CD14-positive monocyte (primary cell): ENCODE measurements around the gene FLOT2. TPM values are rescaled to one million over a fixed set of nuclear protein-coding genes. Genes with fewer than 3 reads are reported as not detected.

Experiments used
- DNase-seq, 3 donors: peaks; one replicate each; pipeline ENCODE4 v3.0.0-alpha.2; 2011 to 2022
- H2AFZ ChIP-seq: 2 replicates; pipeline ENCODE4 v1.6.0; 2012; ENCODE audit warnings: mild to moderate bottlenecking, low read depth, low read length, inconsistent platforms; ENCODE audit not compliant: insufficient read depth, poor library complexity, severe bottlenecking
- H3K27ac ChIP-seq, 2 donors: 1 replicate in 1 of 2; 2 replicates in 1 of 2; pipeline ENCODE4 v1.5.1; 2012 to 2013; ENCODE audit warnings: low read length in 2 of 2, control low read depth in 1 of 2, inconsistent platforms in 1 of 2, low read depth in 1 of 2, mild to moderate bottlenecking in 1 of 2
- H3K27me3 ChIP-seq, 2 donors: one replicate each; pipeline versions ENCODE4 v1.6.0 to v1.6.1; 2011 to 2013; ENCODE audit warnings: low read length in 2 of 2; ENCODE audit not compliant: control insufficient read depth in 2 of 2, insufficient read depth in 2 of 2
- H3K36me3 ChIP-seq, 2 donors: replicated peaks in 1 of 2; 1 replicate in 1 of 2; 2 replicates in 1 of 2; pipeline versions ENCODE4 v1.5.1 to v1.6.1; 2012 to 2013; ENCODE audit warnings: low read length in 2 of 2, control low read depth in 1 of 2, inconsistent platforms in 1 of 2, mild to moderate bottlenecking in 1 of 2; ENCODE audit not compliant: insufficient read depth in 2 of 2, control insufficient read depth in 1 of 2
- H3K4me1 ChIP-seq, 2 donors: 1 replicate in 1 of 2; 2 replicates in 1 of 2; pipeline versions ENCODE4 v1.5.1 to v1.6.1; 2012 to 2013; ENCODE audit warnings: low read length in 2 of 2, control low read depth in 1 of 2, inconsistent platforms in 1 of 2, mild to moderate bottlenecking in 1 of 2, moderate library complexity in 1 of 2; ENCODE audit not compliant: insufficient read depth in 2 of 2, control insufficient read depth in 1 of 2
- H3K4me2 ChIP-seq: replicated peaks from 2 replicates; pipeline ENCODE3; 2012; ENCODE audit warnings: low read length, moderate library complexity, mild to moderate bottlenecking; ENCODE audit not compliant: poor library complexity, severe bottlenecking; ENCODE audit errors: extremely low read depth
- H3K4me3 ChIP-seq, 3 experiments: fragments of 200-600 bp in 1 of 3; sonication (generic) in 1 of 3; replicated peaks in 1 of 3; 1 replicate in 2 of 3; 2 replicates in 1 of 3; pipeline ENCODE4 v1.5.1; 2011 to 2013; ENCODE audit warnings: low read length in 3 of 3, mild to moderate bottlenecking in 3 of 3, control low read depth in 2 of 3, low read depth in 2 of 3, inconsistent platforms in 1 of 3, moderate library complexity in 1 of 3
- H3K79me2 ChIP-seq: 2 replicates; pipeline ENCODE4 v1.6.0; 2012; ENCODE audit warnings: mild to moderate bottlenecking, control low read depth, inconsistent platforms, low read length, moderate library complexity; ENCODE audit not compliant: insufficient read depth
- H3K9ac ChIP-seq: 2 replicates; pipeline ENCODE4 v1.6.0; 2017; ENCODE audit warnings: low read length, mild to moderate bottlenecking; ENCODE audit not compliant: insufficient read depth, poor library complexity, severe bottlenecking
- H3K9me3 ChIP-seq, 2 donors: replicated peaks in 1 of 2; 1 replicate in 1 of 2; 2 replicates in 1 of 2; pipeline versions ENCODE4 v1.5.1 to v1.6.1; 2012 to 2013; ENCODE audit warnings: low read length in 2 of 2, control low read depth in 1 of 2; ENCODE audit not compliant: control insufficient read depth in 1 of 2, insufficient read depth in 1 of 2
- H4K20me1 ChIP-seq: 2 replicates; pipeline ENCODE4 v1.6.0; 2012; ENCODE audit warnings: mild to moderate bottlenecking, low read length, control low read depth, moderate library complexity; ENCODE audit not compliant: insufficient read depth
- H3K27ac Mint-ChIP-seq, 7 donors: one replicate each; pipeline ENCODE4 v1.8.0; 2020; ENCODE audit warnings: mild to moderate bottlenecking in 7 of 7, mixed read lengths in 7 of 7, moderate library complexity in 6 of 7, inconsistent platforms in 2 of 7
- H3K27me3 Mint-ChIP-seq, 3 donors: one replicate each; pipeline ENCODE4 v1.8.0; 2021 to 2022; ENCODE audit warnings: low read depth in 3 of 3, mild to moderate bottlenecking in 3 of 3, mixed read lengths in 3 of 3, moderate library complexity in 3 of 3, inconsistent platforms in 1 of 3
- H3K36me3 Mint-ChIP-seq, 2 donors: one replicate each; pipeline ENCODE4 v1.8.0; 2020; ENCODE audit warnings: mixed read lengths in 2 of 2, inconsistent platforms in 1 of 2, mild to moderate bottlenecking in 1 of 2
- H3K4me1 Mint-ChIP-seq: one replicate; pipeline ENCODE4 v1.8.0; 2020; ENCODE audit warnings: mild to moderate bottlenecking, mixed read lengths
- H3K4me3 Mint-ChIP-seq, 2 donors: one replicate each; pipeline ENCODE4 v1.8.0; 2020; ENCODE audit warnings: mild to moderate bottlenecking in 2 of 2, mixed read lengths in 2 of 2, moderate library complexity in 1 of 2
- H3K9me3 Mint-ChIP-seq, 7 donors: one replicate each; pipeline ENCODE4 v1.8.0; 2020 to 2022; ENCODE audit warnings: mixed read lengths in 7 of 7, mild to moderate bottlenecking in 6 of 7, moderate library complexity in 6 of 7, inconsistent platforms in 2 of 7
- WGBS: methylation state at CpG from one replicate; pipeline ENCODE4 v1.1.5; 2013; ENCODE audit warnings: missing lambda C conversion rate; ENCODE audit not compliant: insufficient coverage; 5-methylcytosine and 5-hydroxymethylcytosine counted together
- intact Hi-C, 2 donors: fragments of 100-400 bp; cut with micrococcal nuclease; formaldehyde crosslinking; loops; one replicate each; pipeline versions ENCODE4 v1.15.0 to v1.15.1; 2023
- polyA plus RNA-seq, 3 donors: library from polyadenylated mRNA; depleted of rRNA in 1 of 3; unstranded in 2 of 3; stranded (reverse) in 1 of 3; fragments of 300-500 nt in 2 of 3; fragments of >200 nt in 1 of 3; fragmentation: Illumina TruSeq in 2 of 3; gene quantifications; 1 replicate in 2 of 3; 2 replicates in 1 of 3; pipeline ENCODE4 v1.2.3, GENCODE V29; 2012 to 2021
- TF ChIP-seq, protein P1 (sequence below): fragments of 200-600 bp; IDR thresholded peaks from one replicate; pipeline ENCODE4 v1.8.0; 2022; ENCODE audit warnings: antibody characterized with exemption, mild to moderate bottlenecking

FLOT2 gene
- polyA plus RNA-seq, 3 donors: 138 to 271 (median 244) TPM

DNA sequence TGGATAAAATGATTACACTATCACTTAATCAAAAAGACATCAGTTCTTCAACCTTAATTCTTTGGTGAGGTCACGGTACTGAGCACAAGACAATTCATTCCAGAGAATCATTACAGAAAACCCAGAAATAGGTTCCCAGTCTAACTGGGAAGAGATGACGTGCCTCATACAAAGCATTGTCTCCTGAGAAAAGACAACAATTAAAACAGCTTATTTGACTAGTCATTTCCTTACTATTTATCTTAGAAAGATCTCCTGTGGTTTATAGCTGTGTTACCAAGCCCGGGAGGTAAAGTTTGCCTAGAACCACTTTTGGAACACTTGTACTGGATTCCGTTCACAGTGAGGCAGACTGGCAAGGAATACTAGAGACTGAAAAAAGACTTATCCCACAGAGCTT, 48.7 kb upstream of the FLOT2 start:
- peaks cover 23% of the 10 kb centered on the region for H3K4me1 Mint-ChIP-seq

DNA sequence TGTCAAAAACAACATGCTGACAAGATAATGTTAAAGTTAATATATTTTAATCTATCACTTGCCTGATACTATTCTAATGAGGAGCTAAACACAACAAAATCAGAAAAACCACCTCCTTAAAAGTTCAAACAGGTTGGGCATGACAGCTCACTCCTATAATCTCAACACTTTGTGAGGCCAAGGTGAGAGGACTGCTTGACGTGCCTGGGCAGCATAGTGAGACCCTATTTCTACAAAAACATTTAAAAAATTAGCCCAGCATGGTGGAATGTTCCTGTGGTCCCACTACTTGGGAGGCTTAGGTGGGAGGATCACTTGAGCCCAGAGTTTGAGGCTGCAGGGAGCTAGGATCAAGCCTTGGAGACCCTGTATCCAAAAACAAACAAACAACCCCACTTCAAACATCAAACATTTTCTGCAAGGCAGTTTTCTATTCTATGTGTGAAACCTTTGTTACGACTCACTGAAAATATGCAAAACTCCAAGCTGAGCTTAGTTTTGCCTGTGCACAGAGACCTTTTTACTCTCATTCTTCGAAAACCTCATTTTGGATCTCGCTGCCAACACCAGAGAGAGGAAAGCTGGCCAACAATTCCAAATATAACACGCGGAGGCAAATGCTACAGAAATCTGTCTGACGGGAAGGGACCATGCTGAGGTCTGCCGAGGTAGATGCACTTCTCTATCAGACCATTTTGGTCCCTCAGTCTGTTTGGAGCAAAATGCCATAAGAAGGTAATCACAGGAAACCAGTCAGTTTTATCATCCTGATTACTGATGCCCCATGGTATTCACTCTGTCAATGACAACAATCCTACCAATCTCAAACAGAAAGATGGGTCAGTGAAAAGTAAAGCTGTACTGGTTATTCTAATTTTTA, 47.6 kb upstream of the FLOT2 start:
- H4K20me1 ChIP-seq: peaks cover 76% of the 10 kb centered on the region
- peak overlapping the region in 4 of 7 donors; percentile 18 to 59 (median 53) for H3K27ac Mint-ChIP-seq
- H3K27ac ChIP-seq: peak overlapping the region in 1 of 2 donors; percentile 27

More for the DNA sequence above, 48.7 kb upstream of the FLOT2 start:
- Histone ChIP-seq H3K9me3 (no peaks in the 10 kb centered on the region), H3K36me3 (peaks cover 26 to 50% of the 10 kb centered on the region in 2 donors), H3K4me2 (no peak overlapping the region), H3K4me1 (peaks cover 15 to 18% of the 10 kb centered on the region in 2 donors), H3K9ac (no peak overlapping the region), H3K4me3 (no peak overlapping the region), H3K27ac (peak overlapping the region in 1 of 2 donors; percentile 44), H3K79me2 (peaks cover 100% of the 10 kb centered on the region), H2AFZ (no peak overlapping the region), H4K20me1 (peaks cover 66% of the 10 kb centered on the region), H3K27me3 (no peaks in the 10 kb centered on the region)
- no peaks in the 10 kb centered on the region for H3K9me3 Mint-ChIP-seq
- H3K27me3 Mint-ChIP-seq: peaks cover 0 to 2% (median 0%) of the 10 kb centered on the region in 3 donors
- TF ChIP-seq, protein P1, sequence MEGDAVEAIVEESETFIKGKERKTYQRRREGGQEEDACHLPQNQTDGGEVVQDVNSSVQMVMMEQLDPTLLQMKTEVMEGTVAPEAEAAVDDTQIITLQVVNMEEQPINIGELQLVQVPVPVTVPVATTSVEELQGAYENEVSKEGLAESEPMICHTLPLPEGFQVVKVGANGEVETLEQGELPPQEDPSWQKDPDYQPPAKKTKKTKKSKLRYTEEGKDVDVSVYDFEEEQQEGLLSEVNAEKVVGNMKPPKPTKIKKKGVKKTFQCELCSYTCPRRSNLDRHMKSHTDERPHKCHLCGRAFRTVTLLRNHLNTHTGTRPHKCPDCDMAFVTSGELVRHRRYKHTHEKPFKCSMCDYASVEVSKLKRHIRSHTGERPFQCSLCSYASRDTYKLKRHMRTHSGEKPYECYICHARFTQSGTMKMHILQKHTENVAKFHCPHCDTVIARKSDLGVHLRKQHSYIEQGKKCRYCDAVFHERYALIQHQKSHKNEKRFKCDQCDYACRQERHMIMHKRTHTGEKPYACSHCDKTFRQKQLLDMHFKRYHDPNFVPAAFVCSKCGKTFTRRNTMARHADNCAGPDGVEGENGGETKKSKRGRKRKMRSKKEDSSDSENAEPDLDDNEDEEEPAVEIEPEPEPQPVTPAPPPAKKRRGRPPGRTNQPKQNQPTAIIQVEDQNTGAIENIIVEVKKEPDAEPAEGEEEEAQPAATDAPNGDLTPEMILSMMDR: no peak
- no CpG with 5 or more reads among the region's 4 CpGs for WGBS
- H3K27ac Mint-ChIP-seq: peak overlapping the region in 1 of 7 donors; percentile 59
- H3K36me3 Mint-ChIP-seq: peaks cover 43 to 56% of the 10 kb centered on the region in 2 donors
- no peak for DNase-seq
- intact Hi-C loops: no loop called here
- H3K4me3 Mint-ChIP-seq: no peak overlapping the region

More for the DNA sequence above, 47.6 kb upstream of the FLOT2 start:
- WGBS: 100% methylated on average over 5 of the region's 8 CpGs
- H3K27me3 Mint-ChIP-seq: peaks cover 0 to 2% (median 0%) of the 10 kb centered on the region in 3 donors
- Histone ChIP-seq H3K9me3 (no peaks in the 10 kb centered on the region), H3K4me3 (no peak overlapping the region), H3K27me3 (no peaks in the 10 kb centered on the region), H3K36me3 (peaks cover 29 to 61% of the 10 kb centered on the region in 2 donors), H3K4me1 (peaks cover 15 to 18% of the 10 kb centered on the region in 2 donors), H3K79me2 (peaks cover 100% of the 10 kb centered on the region), H3K9ac (no peak overlapping the region), H2AFZ (no peak overlapping the region), H3K4me2 (no peak overlapping the region)
- H3K9me3 Mint-ChIP-seq: no peaks in the 10 kb centered on the region
- TF ChIP-seq, protein P1: no peak
- H3K4me1 Mint-ChIP-seq: peaks cover 32% of the 10 kb centered on the region
- intact Hi-C loops: no loop called here
- no peak for DNase-seq
- H3K36me3 Mint-ChIP-seq: peaks cover 48 to 64% of the 10 kb centered on the region in 2 donors
- no peak overlapping the region for H3K4me3 Mint-ChIP-seq
